Measurements from ENCODE around the gene REXO2. TPM values are rescaled to one million over a fixed set of nuclear protein-coding genes. Genes with fewer than 3 reads are reported as not detected.

Gene REXO2
- total RNA-seq, 6 experiments from 2014 or later, result 245 to 272 (median 255) TPM

DNA sequence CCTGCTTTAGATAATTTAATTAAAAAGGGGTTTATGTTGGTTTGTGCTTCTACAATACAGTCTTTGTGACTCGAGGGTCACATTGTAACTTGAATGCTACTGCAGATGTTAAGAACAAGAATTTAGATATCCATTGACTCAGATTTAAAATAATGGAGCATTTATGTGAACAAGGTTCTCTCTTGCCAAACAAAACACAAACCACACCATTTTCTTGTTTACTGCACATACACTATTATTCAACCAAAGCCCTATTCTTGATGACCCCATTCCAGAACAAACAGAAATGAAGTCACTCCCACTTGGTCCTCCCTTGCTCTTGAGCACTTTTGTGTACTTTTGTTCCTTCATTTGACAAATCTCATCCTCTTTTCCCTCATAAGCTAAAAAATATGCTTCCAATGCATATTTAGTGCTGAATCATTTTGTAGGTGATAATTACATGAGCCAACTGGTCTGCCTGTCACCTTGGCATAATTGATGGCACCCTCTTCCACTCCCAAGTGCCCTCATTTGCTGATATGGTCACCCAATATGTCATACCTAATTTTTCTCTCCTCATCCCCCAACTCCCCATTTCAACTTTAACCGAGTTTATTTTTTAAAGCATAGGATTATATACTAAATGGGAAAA, 41.8 kb upstream of the REXO2 start:
- peaks cover 61% of the 10 kb centered on the region for H3K4me1 Mint-ChIP-seq (ENCODE audit: low read depth)
- H3K27me3 Mint-ChIP-seq (ENCODE audit: insufficient read depth), result peaks cover 4% of the 10 kb centered on the region
- peaks cover 29% of the 10 kb centered on the region for H3K36me3 Mint-ChIP-seq (ENCODE audit: low read depth)
- H3K9me3 Mint-ChIP-seq, result no peaks in the 10 kb centered on the region
- TF ChIP-seq, protein P1, sequence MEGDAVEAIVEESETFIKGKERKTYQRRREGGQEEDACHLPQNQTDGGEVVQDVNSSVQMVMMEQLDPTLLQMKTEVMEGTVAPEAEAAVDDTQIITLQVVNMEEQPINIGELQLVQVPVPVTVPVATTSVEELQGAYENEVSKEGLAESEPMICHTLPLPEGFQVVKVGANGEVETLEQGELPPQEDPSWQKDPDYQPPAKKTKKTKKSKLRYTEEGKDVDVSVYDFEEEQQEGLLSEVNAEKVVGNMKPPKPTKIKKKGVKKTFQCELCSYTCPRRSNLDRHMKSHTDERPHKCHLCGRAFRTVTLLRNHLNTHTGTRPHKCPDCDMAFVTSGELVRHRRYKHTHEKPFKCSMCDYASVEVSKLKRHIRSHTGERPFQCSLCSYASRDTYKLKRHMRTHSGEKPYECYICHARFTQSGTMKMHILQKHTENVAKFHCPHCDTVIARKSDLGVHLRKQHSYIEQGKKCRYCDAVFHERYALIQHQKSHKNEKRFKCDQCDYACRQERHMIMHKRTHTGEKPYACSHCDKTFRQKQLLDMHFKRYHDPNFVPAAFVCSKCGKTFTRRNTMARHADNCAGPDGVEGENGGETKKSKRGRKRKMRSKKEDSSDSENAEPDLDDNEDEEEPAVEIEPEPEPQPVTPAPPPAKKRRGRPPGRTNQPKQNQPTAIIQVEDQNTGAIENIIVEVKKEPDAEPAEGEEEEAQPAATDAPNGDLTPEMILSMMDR (IDR thresholded peaks at IDR 0.05), result no peak
- H3K4me3 Mint-ChIP-seq, result peak overlapping the region; percentile 98; the same call in 1 of the 2 replicates
- DNase-seq, result no peak
- no peak overlapping the region; the same call in 1 of the 2 replicates for H3K27ac Mint-ChIP-seq

DNA sequence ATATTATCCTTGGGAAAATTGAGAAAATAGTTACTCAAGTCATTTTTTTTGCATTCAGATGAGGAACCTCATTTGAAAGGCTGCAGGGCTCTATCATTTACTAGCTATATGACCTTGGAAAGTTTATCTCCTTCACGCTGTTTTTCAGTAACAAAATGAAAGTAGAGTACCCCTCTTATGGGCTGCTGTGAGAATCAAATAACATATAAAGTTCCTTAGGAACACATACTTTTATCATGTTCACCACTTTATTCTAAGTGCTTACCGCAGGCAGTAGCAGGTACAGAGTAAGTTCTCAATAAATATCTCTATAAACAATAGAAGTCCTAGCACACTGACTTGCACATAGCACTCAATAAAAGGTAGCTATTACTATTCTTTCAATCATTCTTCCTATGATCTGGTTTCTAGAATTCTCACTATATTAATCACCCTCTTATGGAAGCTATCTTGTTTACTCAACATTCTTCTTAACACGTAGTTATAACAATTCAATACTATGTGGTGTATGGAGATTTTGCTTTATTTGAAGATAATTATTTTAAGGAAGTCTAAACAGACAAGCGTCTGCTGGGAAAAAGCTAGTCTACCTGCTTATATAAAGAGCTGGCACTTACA, 40.9 kb upstream of the REXO2 start:
- DNase-seq, result no peak
- Mint-ChIP-seq H3K27ac (peak overlapping the region; percentile 100), H3K9me3 (no peaks in the 10 kb centered on the region), H3K4me3 (peak overlapping the region; percentile 98), H3K36me3 (ENCODE audit: low read depth) (peaks cover 38% of the 10 kb centered on the region), H3K27me3 (ENCODE audit: insufficient read depth) (peaks cover 4% of the 10 kb centered on the region), H3K4me1 (ENCODE audit: low read depth) (peaks cover 63% of the 10 kb centered on the region)
- TF ChIP-seq, protein P1 (IDR thresholded peaks at IDR 0.05), result no peak

DNA sequence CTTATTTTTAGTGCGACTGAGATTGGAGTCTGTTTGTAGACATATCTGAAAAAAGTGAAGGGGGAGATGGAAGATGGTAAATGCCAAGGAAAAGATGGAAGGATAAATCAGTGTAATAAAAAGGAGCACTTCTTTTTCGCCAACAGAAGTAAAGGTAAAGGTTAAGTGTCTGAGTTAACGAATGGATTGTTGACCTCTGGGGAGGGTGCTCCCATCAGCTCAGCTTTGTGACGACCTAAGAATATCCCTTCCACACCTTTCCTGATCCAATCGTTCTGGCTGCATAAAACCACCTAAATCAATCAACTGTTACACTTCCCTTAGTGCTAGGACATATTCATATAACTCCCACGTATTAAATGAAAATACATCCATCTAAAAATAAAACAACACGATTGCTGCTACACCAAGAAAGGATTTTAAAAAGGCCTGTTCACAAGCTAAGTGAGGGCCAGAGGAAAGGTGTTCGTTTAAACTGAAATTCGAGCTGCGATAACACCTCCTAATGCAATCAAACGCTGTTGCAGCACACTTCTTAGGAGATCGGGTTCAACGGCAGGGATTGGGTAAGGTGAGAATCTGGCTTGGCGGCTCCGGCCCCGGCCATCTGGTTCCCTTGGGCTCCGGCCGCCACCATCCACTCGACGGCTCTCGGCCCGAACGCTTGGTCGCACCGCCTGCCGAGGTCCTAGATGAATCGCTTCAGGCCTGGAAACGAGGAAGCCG, 39.6 kb upstream of the REXO2 start:
- H3K4me3 Mint-ChIP-seq, result peak overlapping the region; percentile 98
- no peak for DNase-seq
- H3K27ac Mint-ChIP-seq, result peak overlapping the region; percentile 100
- H3K27me3 Mint-ChIP-seq (ENCODE audit: insufficient read depth), result peaks cover 4% of the 10 kb centered on the region
- peaks cover 48% of the 10 kb centered on the region for H3K36me3 Mint-ChIP-seq (ENCODE audit: low read depth)
- no peaks in the 10 kb centered on the region for H3K9me3 Mint-ChIP-seq
- H3K4me1 Mint-ChIP-seq (ENCODE audit: low read depth), result peaks cover 73% of the 10 kb centered on the region
- TF ChIP-seq, protein P1 (IDR thresholded peaks at IDR 0.05), result no peak

DNA sequence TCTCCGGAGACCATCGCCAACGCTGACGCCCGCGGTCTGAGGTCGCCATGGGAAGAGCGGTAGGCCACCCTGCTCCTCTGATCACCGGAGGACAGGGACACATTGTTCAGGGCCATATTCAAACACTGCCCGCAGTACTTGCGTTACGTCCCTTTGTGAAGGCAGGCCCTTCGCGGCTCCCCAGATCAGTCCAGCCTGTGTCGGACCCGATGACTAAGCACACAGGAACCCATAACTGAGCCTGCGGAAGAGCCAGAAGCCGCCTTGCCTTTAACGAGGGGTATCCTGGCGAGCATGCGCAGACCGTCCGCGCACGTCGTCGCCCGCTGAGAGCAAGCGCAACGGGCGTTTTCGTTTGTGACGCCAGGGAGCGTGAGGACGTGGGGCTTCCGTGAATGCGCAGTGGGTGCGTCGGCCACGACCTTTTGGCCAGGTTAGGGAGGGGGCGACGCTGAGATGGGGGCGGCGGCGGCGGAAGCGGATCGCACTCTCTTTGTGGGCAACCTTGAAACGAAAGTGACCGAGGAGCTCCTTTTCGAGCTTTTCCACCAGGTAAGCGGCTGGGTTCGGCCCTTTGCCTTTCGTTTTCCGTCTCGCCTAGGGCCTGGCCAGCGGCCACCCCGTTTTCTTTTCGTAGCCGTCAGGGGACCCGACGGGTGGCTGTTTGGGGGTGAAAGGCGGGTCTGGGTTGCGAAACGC, 38.9 kb upstream of the REXO2 start, which contains the start of the genes C11orf71 and RBM7:
TSS of gene C11orf71 (minus strand) at position 296 of the 699 bp plus-strand sequence. CDS start at position 116, 180 bp downstream.
TSS of gene RBM7 (plus strand) at position 451 of the 699 bp plus-strand sequence. CDS start at position 457, 6 bp downstream.
- peak within 1 kb of the TSS; percentile 100 for H3K27ac Mint-ChIP-seq
- H3K9me3 Mint-ChIP-seq, result no peaks in the 10 kb centered on the region
- peak within 1 kb of the TSS; percentile 98 for H3K4me3 Mint-ChIP-seq
- peaks cover 4% of the 10 kb centered on the region for H3K27me3 Mint-ChIP-seq (ENCODE audit: insufficient read depth)
- H3K36me3 Mint-ChIP-seq (ENCODE audit: low read depth), result peaks cover 55% of the 10 kb centered on the region
- peaks cover 77% of the 10 kb centered on the region for H3K4me1 Mint-ChIP-seq (ENCODE audit: low read depth)
- TF ChIP-seq, protein P1 (IDR thresholded peaks at IDR 0.05), result peak; percentile 51
- DNase-seq, result peak; percentile 99

DNA sequence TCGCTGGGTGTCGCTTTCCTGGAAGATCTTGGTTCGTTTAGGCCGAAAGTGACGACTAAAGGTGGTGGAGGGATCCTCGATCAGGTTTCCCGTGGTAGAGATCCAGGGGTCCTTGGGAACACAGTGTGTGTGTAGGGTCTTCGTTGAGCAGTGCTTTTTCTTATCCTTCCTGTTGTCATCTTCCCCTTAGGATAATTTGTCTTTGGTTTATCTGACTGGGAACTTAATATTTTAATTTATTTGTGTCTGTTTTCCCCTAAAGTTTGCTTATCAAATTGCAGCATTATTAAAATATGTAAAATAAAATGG, 38.4 kb upstream of the REXO2 start:
- H3K27ac Mint-ChIP-seq, result peak overlapping the region; percentile 100
- TF ChIP-seq, protein P1 (IDR thresholded peaks at IDR 0.05), result peak; percentile 37; the same call in 1 of the 2 replicates
- peaks cover 4% of the 10 kb centered on the region for H3K27me3 Mint-ChIP-seq (ENCODE audit: insufficient read depth)
- DNase-seq, result no peak
- H3K4me3 Mint-ChIP-seq, result peak overlapping the region; percentile 98
- peaks cover 60% of the 10 kb centered on the region for H3K36me3 Mint-ChIP-seq (ENCODE audit: low read depth)
- H3K4me1 Mint-ChIP-seq (ENCODE audit: low read depth), result peaks cover 75% of the 10 kb centered on the region
- no peaks in the 10 kb centered on the region for H3K9me3 Mint-ChIP-seq
